GM19467 (cell line): Measurements from ENCODE around the gene CACNG3.
"Not testable (repeated sequence)": the region's sequence is repeated elsewhere in the genome, so short reads cannot be mapped to it uniquely, and the experiment has no call there.

Source experiments
- ATAC-seq: cut with Tn5 transposase; IDR thresholded peaks from one replicate; pipeline ENCODE4 v1.9.1; 2021; ENCODE audit warnings: mild to moderate bottlenecking, moderate library complexity; ENCODE audit not compliant: unreplicated experiment

Gene CACNG3

GRCh38 chr16:24255456-24256371, at the start of gene CACNG3:
Gene CACNG3 (plus strand): TSS chr16:24256335. CDS start chr16:24256755, 420 bp downstream.
- no peak for ATAC-seq

DNA sequence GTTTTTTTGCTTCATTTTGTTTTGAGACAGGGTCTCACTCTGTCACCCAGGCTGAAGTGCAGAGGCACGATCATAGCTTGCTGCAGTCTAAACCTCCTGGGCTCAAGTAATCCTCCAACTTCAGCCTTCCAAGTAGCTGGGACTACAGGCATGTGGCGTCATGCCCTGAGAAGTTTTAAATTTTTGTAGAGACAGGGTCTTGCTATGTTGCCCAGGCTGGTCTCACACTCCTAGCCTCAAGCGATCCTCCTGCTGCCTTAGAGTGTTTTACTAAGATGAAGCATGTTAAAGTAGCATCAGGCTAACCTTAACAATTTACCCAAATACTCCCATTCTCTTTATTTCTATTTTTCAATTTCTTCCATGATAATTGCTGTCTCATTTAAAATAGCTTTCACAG, 49.2 kb upstream of the CACNG3 start:
- ATAC-seq: no peak

GRCh38 chr16:24208710-24209109, 47.4 kb upstream of the CACNG3 start:
- ATAC-seq: no peak

DNA sequence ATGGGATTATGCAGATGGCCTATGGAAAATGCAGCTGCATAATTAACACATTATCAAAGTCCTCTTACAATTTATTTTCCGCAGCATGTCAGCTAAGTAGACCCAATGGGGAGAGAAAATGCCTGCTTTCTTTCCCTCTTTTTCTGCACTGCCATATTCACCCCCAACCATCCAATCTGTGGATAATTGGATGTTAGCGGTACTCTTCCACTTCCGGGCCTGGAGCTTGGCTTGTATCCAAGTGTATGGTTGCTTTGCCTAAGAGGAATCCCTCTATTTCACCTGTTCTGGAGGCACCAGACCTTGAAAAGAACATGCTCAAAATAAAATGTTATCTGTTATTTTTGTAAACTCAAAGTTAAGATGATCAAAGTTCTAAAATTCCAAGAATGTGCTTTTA, 41.1 kb upstream of the CACNG3 start:
- no peak for ATAC-seq

DNA sequence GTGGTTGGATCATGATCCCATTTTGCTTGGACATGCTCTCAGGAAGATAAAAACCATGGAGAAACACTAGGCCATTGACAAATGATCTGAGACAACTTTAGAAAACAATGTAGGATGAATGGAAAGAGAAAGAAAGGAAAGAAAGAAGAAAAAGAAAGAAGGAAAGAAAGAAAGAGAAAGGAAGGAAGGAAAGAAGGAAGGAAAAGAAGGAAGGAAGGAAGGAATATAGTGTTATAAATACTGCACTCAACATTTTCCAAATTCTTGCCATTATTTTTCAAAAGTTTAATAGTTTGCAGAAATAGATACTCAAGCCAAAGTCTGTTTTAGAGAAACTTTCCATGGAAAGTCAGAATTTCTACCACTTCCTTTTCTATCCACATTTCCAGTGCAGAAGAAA, 39.2 kb upstream of the CACNG3 start:
- no peak for ATAC-seq

DNA sequence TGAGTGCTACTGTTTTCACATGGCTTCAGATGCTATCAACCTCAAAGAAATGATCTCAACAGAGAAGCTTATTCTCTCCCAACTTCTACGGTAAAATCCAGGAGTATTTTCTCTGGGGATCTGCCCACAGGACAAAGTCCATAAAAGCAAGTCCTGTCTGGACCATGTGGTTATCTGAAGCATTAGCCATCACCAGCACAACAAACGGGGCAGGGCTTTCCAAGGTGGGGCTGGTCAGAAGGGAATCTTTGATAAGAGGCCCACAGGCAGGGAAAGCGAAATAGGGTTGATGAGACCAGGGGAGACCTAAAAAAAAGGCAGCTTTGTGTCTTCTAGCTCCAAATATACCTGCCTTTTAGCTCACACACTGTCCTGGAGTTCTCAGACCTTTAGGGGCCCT, 38.7 kb upstream of the CACNG3 start:
- no peak for ATAC-seq

DNA sequence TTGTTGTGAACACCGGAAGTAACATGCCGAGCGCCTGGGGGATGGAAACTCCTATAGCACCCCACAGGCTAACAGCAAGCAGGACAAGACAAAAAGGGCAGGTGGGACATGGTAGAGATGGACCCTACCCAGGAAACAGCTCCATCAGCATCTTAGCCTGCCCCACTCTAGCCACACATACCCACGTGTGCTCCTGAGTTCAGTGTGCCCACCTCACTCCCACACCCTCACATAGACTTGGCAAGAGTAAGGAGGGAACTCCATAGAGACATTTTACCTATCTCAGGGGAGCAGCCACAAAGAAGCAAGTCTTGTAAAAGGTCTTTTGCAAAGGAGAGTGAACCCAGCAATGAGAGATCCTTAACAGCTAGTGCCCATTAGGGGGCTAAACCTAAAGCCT, 37.8 kb upstream of the CACNG3 start:
- no peak for ATAC-seq

DNA sequence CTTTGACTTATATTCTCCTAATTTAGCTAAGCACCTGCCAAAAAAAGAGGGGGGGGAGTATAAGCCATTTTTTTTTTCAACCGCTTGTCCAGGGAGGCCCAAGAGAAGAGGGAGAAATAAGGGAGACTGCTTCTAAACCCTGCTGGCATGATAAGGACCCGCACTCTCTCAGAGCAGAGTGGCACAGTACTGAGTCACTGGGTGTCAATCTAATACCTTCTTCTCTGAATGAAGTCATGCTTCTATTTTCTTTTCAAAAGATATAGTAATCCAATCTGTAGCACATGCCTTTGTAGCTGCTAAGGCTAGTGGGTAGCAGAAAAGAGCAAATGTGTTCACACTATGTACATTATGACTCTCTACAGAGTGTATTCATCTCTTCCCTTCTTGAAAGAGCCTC, 34.9 kb upstream of the CACNG3 start:
- ATAC-seq: no peak

GRCh38 chr16:24228514-24228913, 27.6 kb upstream of the CACNG3 start:
- no peak for ATAC-seq

DNA sequence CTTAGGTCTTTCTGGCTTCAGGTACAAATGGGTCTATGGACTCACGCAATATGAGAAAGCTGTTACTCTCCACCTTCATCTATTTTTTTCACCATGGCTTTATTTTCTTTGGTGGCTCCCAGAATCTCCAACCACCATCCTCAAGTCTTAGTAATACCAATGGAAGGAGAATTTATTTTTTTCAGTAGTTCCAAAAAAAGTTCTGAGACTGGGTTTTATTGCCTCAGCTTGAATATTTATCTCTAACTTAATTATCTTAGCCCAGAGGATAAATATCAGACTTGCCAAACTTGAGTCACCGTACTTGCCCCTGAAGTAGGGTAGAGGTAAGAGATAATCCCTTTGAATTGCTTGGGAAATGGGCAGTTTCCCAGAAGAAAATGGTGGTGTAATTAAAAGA, 23.2 kb upstream of the CACNG3 start:
- no peak for ATAC-seq

DNA sequence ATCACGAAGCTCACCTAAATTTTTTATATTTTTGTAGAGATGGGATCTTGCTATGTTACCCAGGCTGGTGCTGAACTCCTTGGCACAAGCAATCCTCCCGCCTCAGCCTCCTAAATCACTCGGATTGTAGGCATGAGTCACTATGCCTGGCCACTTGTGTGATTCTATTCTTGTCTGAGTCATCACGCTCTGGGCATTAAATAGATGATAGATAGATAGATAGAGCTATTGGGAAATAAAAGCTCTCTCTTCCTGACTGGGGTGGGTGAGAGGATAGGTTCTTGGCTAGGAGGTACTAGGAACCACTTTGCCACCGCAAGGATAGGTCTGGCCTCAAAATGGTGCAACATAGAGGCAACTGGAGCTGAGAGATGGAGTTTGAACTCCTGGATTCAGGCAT, 21.4 kb upstream of the CACNG3 start:
- no peak for ATAC-seq

GRCh38 chr16:24235806-24236205, 20.3 kb upstream of the CACNG3 start:
- no peak for ATAC-seq

- ATAC-seq: not testable (repeated sequence)
Observed at GRCh38 chr16:24238846-24239245, 17.3 kb upstream of the CACNG3 start.

DNA sequence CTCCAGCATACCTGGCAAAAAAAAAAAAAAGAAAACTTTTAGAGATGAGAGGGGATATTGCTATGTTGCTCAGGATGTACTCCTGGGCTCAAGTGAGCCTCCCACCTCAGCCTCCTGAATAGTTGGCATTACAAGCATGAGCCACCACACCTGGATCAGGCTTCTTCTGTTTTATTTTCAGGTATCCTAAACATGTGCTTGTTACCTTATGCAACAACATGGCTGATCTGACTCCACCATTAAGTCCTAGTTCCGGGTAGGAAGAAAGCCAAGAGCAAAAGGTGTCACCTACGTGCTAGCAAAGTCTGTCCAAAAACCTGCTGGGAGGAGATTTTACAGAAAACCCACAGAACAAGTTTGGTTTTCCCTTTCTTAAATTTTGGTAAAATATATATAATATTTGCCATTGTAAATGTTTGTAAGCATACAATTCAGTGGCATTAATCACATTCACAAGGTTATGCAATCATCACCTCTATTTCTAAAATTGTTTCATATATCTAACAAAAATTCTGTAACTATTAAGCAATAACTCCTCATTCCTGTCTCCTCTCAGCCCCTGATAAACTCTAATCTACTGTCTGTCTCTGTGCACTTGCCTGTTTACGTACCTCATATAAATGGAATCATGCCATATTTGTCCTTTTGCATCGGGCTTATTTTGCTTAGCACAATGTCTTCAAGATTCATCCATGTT, 9.1 kb upstream of the CACNG3 start:
- no peak for ATAC-seq

DNA sequence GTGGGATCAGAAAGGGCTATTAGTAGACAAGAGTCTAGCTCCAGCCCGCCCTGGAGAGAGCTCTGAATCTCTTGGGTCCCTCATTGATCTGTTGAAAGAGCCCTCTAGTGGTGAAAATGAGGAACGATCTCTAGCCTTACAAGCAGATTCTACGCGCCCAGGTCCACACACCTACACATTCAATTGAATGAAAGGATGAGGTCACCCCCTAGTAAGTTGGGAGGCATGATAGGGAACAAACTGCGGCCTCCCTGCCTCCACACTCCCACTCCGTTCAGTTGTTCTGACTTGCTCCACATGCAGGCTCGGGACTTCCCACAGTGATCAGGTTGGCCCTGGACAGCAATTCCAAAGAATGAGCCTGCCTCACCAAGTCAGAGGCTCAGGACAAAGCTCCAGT, 2.9 kb upstream of the CACNG3 start:
- no peak for ATAC-seq

- no peak for ATAC-seq
Observed at GRCh38 chr16:24257958-24258357, 1.8 kb downstream of the CACNG3 start.

- ATAC-seq: no peak
Observed at GRCh38 chr16:24258791-24259190, 2.7 kb downstream of the CACNG3 start.

GRCh38 chr16:24262816-24263215, 6.7 kb downstream of the CACNG3 start:
- ATAC-seq: no peak

GRCh38 chr16:24270721-24271442, 14.7 kb downstream of the CACNG3 start:
- ATAC-seq: no peak

- ATAC-seq: no peak
Observed at GRCh38 chr16:24272379-24272778, 16.2 kb downstream of the CACNG3 start.

DNA sequence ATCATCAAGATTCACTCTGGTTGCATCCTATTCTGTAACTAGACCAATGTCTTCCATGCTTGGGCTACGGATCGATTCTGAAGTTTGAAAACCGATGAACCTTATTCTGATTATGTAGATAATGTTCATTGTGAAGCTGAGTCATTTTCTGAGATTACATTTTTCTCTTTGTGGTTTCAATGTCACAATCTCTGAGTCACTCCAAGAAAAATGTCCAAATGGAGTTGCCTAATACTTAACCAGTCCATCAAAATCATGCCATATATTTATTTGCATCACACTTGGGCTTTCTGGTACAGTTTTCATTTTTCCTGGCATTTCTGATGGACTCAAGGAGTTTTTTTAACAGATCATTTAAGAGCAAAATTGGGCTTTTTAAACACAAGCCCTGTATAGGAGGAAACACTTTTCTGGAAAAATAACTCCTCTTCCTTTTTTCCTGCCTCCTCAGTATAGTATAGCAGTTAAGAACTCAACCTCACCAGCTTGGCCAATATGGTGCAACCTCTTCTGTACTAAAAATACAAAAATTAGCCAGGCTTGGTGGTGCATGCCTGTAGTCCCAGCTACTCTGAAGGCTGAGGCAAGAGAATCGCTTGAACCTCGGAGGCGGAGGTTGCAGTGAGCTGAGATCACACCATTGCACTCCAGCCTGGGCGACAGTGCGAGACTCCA, 17.5 kb downstream of the CACNG3 start:
- ATAC-seq: no peak
